HG03135 (cell line): ENCODE results near the gene PTPRO.

Experiments used
- ATAC-seq: cut with Tn5 transposase; IDR thresholded peaks from one replicate; pipeline ENCODE4 v1.9.1; 2021; ENCODE audit warnings: mild to moderate bottlenecking, moderate library complexity; ENCODE audit not compliant: unreplicated experiment

The PTPRO gene

GRCh38 chr12:15634010-15634683, 311.8 kb downstream of the PTPRO start:
- no peak for ATAC-seq

GRCh38 chr12:15636060-15636890, 314.0 kb downstream of the PTPRO start:
- no peak for ATAC-seq

GRCh38 chr12:15638231-15638630, 315.9 kb downstream of the PTPRO start:
- ATAC-seq = no peak

- ATAC-seq = no peak
These were observed 322.4 kb downstream of the PTPRO start for GRCh38 chr12:15644700-15645099.

GRCh38 chr12:15646581-15646980, 324.3 kb downstream of the PTPRO start:
- ATAC-seq = no peak
